Tibial nerve (tissue), 4 donors: ENCODE data around the gene GABBR2. TPM values are rescaled to one million over a fixed set of nuclear protein-coding genes. Genes with fewer than 3 reads are reported as not detected.

Experiments used
- DNase-seq, 2 donors: peaks; one replicate each; pipeline ENCODE4 v3.0.0-alpha.2; 2019; ENCODE audit warnings: low spot score in 2 of 2
- H3K27ac ChIP-seq, 4 donors: fragments of 200-600 bp; sonication (generic) in 3 of 4; one replicate each; pipeline ENCODE4 v1.5.1; 2017 to 2019; ENCODE audit warnings: mild to moderate bottlenecking in 1 of 4
- H3K27me3 ChIP-seq, 2 donors: fragments of 200-600 bp; sonication (generic) in 1 of 2; one replicate each; pipeline versions ENCODE4 v1.5.1 to v1.6.0; 2017 to 2019
- H3K36me3 ChIP-seq, 3 donors: fragments of 200-600 bp; sonication (generic); one replicate each; pipeline ENCODE4 v1.5.1; 2018 to 2019
- H3K4me1 ChIP-seq, 4 donors: fragments of 200-600 bp; sonication (generic) in 3 of 4; one replicate each; pipeline ENCODE4 v1.5.1; 2017 to 2019
- H3K4me3 ChIP-seq, 4 donors: fragments of 200-600 bp; sonication (generic) in 3 of 4; one replicate each; pipeline ENCODE4 v1.5.1; 2017 to 2019; ENCODE audit warnings: mild to moderate bottlenecking in 1 of 4, moderate library complexity in 1 of 4
- H3K9me3 ChIP-seq, 4 donors: fragments of 200-600 bp; sonication (generic) in 3 of 4; one replicate each; pipeline ENCODE4 v1.5.1; 2017 to 2019
- EP300 ChIP-seq, 2 donors: sonication (generic); formaldehyde crosslinking; IDR thresholded peaks; one replicate each; pipeline ENCODE4 v1.6.1; 2017; ENCODE audit warnings: antibody characterized with exemption in 2 of 2, mild to moderate bottlenecking in 1 of 2
- POLR2A ChIP-seq, 2 donors: fragments of 450-650 bp; IDR thresholded peaks; one replicate each; pipeline ENCODE4 v1.6.1; 2017; ENCODE audit warnings: antibody characterized with exemption in 2 of 2, mild to moderate bottlenecking in 2 of 2, moderate library complexity in 2 of 2
- WGBS, 2 donors: methylation state at CpG; one replicate each; pipeline ENCODE4 v1.1.5; 2018; 5-methylcytosine and 5-hydroxymethylcytosine counted together
- total RNA-seq, 4 donors: library from RNA; depleted of rRNA; stranded (reverse); fragments of >200 nt; gene quantifications; one replicate each; pipeline ENCODE4 v1.1.0, GENCODE V29; 2016
- TF ChIP-seq, protein P1 (sequence below), 5 experiments: fragments of 200-600 bp in 3 of 5; fragments of 450-650 bp in 2 of 5; sonication (generic) in 3 of 5; IDR thresholded peaks; one replicate each; pipeline ENCODE4 v1.5.1; 2016 to 2019; ENCODE audit warnings: antibody characterized with exemption in 5 of 5, mild to moderate bottlenecking in 3 of 5, moderate library complexity in 2 of 5

The GABBR2 gene
- total RNA-seq, 4 donors from 2014 or later: 0.20 to 0.22 TPM; not detected in 2

DNA sequence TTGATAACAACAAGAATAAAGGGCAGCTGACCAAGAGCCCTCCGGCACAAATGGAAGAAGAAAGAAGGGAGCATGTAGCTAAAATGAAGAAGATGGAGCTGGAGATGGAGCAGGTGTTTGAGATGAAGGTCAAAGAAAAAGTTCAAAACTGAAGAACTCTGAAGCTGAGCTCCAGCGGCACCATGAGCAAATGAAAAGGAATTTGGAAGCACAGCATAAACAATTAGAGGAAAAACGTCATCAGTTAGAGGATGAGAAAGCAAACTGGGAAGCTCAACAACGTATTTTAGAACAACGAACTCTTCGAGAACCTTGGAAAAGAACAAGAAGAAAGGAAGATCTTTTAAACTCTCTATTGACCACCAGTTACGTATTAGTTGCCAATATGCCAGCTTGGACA lies 100.9 kb downstream of the GABBR2 start:
- H3K27ac ChIP-seq: no peak overlapping the region
- H3K27me3 ChIP-seq: no peaks in the 10 kb centered on the region
- no peaks in the 10 kb centered on the region for H3K4me1 ChIP-seq
- no peaks in the 10 kb centered on the region for H3K9me3 ChIP-seq
- no peak for TF ChIP-seq EP300 (IDR thresholded peaks at IDR 0.05)
- TF ChIP-seq POLR2A (IDR thresholded peaks at IDR 0.05): no peak
- TF ChIP-seq, protein P1, sequence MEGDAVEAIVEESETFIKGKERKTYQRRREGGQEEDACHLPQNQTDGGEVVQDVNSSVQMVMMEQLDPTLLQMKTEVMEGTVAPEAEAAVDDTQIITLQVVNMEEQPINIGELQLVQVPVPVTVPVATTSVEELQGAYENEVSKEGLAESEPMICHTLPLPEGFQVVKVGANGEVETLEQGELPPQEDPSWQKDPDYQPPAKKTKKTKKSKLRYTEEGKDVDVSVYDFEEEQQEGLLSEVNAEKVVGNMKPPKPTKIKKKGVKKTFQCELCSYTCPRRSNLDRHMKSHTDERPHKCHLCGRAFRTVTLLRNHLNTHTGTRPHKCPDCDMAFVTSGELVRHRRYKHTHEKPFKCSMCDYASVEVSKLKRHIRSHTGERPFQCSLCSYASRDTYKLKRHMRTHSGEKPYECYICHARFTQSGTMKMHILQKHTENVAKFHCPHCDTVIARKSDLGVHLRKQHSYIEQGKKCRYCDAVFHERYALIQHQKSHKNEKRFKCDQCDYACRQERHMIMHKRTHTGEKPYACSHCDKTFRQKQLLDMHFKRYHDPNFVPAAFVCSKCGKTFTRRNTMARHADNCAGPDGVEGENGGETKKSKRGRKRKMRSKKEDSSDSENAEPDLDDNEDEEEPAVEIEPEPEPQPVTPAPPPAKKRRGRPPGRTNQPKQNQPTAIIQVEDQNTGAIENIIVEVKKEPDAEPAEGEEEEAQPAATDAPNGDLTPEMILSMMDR (IDR thresholded peaks at IDR 0.05): no peak
- DNase-seq: no peak
- H3K36me3 ChIP-seq: no peaks in the 10 kb centered on the region
- WGBS, 2 donors: 60 to 62% methylated on average over 7 of the region's 7 CpGs
- no peak overlapping the region for H3K4me3 ChIP-seq

DNA sequence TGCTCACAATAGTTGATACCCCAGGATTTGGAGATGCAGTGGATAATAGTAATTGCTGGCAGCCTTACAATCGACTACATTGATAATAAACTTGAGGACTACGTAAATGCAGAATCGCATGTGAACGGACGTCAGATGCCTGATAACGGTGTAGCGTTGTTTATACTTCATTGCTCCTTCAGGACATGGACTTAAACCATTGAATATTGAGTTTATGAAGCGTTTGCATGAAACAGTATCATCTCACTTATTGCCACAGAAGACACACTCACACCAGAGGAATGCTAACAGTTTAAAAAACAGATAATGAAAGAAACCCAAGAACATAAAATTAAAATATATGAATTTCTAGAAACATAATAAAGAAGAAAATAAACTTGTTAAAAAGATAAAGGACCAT lies 101.6 kb downstream of the GABBR2 start:
- 85 to 91% methylated on average over 8 of the region's 8 CpGs for WGBS, 2 donors
- no peaks in the 10 kb centered on the region for H3K9me3 ChIP-seq
- H3K36me3 ChIP-seq: no peaks in the 10 kb centered on the region
- H3K4me3 ChIP-seq: no peak overlapping the region
- H3K27me3 ChIP-seq: no peaks in the 10 kb centered on the region
- TF ChIP-seq, protein P1 (IDR thresholded peaks at IDR 0.05): no peak
- TF ChIP-seq POLR2A (IDR thresholded peaks at IDR 0.05) (no peak), EP300 (IDR thresholded peaks at IDR 0.05) (no peak)
- no peak for DNase-seq
- H3K4me1 ChIP-seq: no peaks in the 10 kb centered on the region
- no peak overlapping the region for H3K27ac ChIP-seq

- WGBS, 2 donors: 91% methylated on average over 12 of the region's 12 CpGs
- Histone ChIP-seq H3K4me1 (no peaks in the 10 kb centered on the region), H3K9me3 (no peaks in the 10 kb centered on the region), H3K4me3 (no peak overlapping the region), H3K27ac (no peak overlapping the region), H3K27me3 (no peaks in the 10 kb centered on the region), H3K36me3 (no peaks in the 10 kb centered on the region)
- DNase-seq: no peak
- TF ChIP-seq, protein P1 (IDR thresholded peaks at IDR 0.05): no peak
- TF ChIP-seq POLR2A (IDR thresholded peaks at IDR 0.05): no peak
- TF ChIP-seq EP300 (IDR thresholded peaks at IDR 0.05): no peak
Observed at GRCh38 chr9:98606730-98607129, 102.0 kb downstream of the GABBR2 start.

GRCh38 chr9:98605116-98605515 lies 103.6 kb downstream of the GABBR2 start:
- H3K4me3 ChIP-seq: no peak overlapping the region
- no peak for DNase-seq
- H3K27me3 ChIP-seq: no peaks in the 10 kb centered on the region
- H3K27ac ChIP-seq: no peak overlapping the region
- no peaks in the 10 kb centered on the region for H3K4me1 ChIP-seq
- H3K9me3 ChIP-seq: no peaks in the 10 kb centered on the region
- 84 to 88% methylated on average over 8 of the region's 8 CpGs for WGBS, 2 donors
- TF ChIP-seq EP300 (IDR thresholded peaks at IDR 0.05) (no peak), POLR2A (IDR thresholded peaks at IDR 0.05) (no peak)
- TF ChIP-seq, protein P1 (IDR thresholded peaks at IDR 0.05): no peak
- no peaks in the 10 kb centered on the region for H3K36me3 ChIP-seq

- no peak for DNase-seq
- Histone ChIP-seq H3K4me3 (no peak overlapping the region), H3K4me1 (no peaks in the 10 kb centered on the region), H3K9me3 (no peaks in the 10 kb centered on the region), H3K27ac (no peak overlapping the region), H3K36me3 (no peaks in the 10 kb centered on the region), H3K27me3 (no peaks in the 10 kb centered on the region)
- TF ChIP-seq, protein P1 (IDR thresholded peaks at IDR 0.05): no peak
- no peak for TF ChIP-seq EP300 (IDR thresholded peaks at IDR 0.05)
- no peak for TF ChIP-seq POLR2A (IDR thresholded peaks at IDR 0.05)
- WGBS, 2 donors: 80 to 88% methylated on average over 13 of the region's 13 CpGs
Observed at GRCh38 chr9:98603821-98604383, 104.8 kb downstream of the GABBR2 start.
